ENCODE data around the gene TRIM69. TPM values are rescaled to one million over a fixed set of nuclear protein-coding genes. Genes with fewer than 3 reads are reported as not detected.

The TRIM69 gene
- total and polyA plus RNA-seq, 2 of the 8 experiments (the other 6 are each of a cell fraction or from before 2014, with no cell fraction given): 4.3 to 6.2 TPM

GRCh38 chr15:44812029-44812517 is 75.7 kb downstream of the TRIM69 start:
- no peak overlapping the region for H2BK12ac ChIP-seq (ENCODE audit: low read depth, low read length)
- no peaks in the 10 kb centered on the region for H3K4me1 ChIP-seq (replicated peaks in 1 of 4; ENCODE audit: control insufficient read depth in 3 of 4, insufficient read depth in 4 of 4, low read length in 3 of 4)
- H3K36me3 ChIP-seq (ENCODE audit: control insufficient read depth in 2 of 4, insufficient read depth in 4 of 4, low read length in 3 of 4): no peaks in the 10 kb centered on the region
- H3K9ac ChIP-seq (replicated peaks in 1 of 4; ENCODE audit: extremely low read depth in 1 of 4, low read depth in 3 of 4, low read length in 3 of 4): no peak overlapping the region
- peak overlapping the region; percentile 8; the same call in 1 of the 2 replicates for H2AFZ ChIP-seq (ENCODE audit: low read length)
- H3K14ac ChIP-seq (ENCODE audit: insufficient read length): no peak overlapping the region
- H3K9me3 ChIP-seq (ENCODE audit: insufficient read depth in 2 of 2, low read depth in 1 of 2, low read length in 1 of 2): no peaks in the 10 kb centered on the region
- H2BK15ac ChIP-seq (ENCODE audit: low read length): no peak overlapping the region
- no peak for FAIRE-seq
- no peaks in the 10 kb centered on the region for H3K79me1 ChIP-seq (ENCODE audit: low read depth, low read length)
- no peak overlapping the region for H3K56ac ChIP-seq (replicated peaks; ENCODE audit: insufficient read length, low read depth, low read length)
- H4K20me1 ChIP-seq (replicated peaks in 1 of 2; ENCODE audit: control insufficient read depth in 1 of 2, insufficient read depth in 2 of 2, low read length in 2 of 2): no peaks in the 10 kb centered on the region
- WGBS, 2 experiments (ENCODE audit: extremely low coverage in 1 of 2, insufficient coverage in 1 of 2, insufficient read length in 1 of 2, insufficient replicate concordance in 2 of 2, low coverage in 1 of 2, low lambda C conversion rate in 2 of 2, missing lambda C conversion rate in 1 of 2): 82% methylated on average over 5 of the region's 5 CpGs; no CpG with 5 or more reads in 1 of the 2 experiments
- no peak overlapping the region for H2BK5ac ChIP-seq (ENCODE audit: low read depth, low read length)
- ChIA-PET CTCF (ENCODE audit: partially characterized antibody) (interaction anchor here (1.2 to 1.4 kb wide), 2 partner anchors 41 to 367 kb away, joined by 3 to 4 read pairs; no protein-coding TSS in a partner anchor), POLR2A (ENCODE audit: partially characterized antibody) (no interaction called here)
- H3K79me2 ChIP-seq (ENCODE audit: control insufficient read depth in 1 of 2, insufficient read depth in 2 of 2, low read length in 2 of 2): no peaks in the 10 kb centered on the region
- H3K27ac ChIP-seq (ENCODE audit: low read depth, low read length): no peak overlapping the region
- H3K23me2 ChIP-seq (ENCODE audit: low read depth, low read length): no peaks in the 10 kb centered on the region
- no peaks in the 10 kb centered on the region for H3K27me3 ChIP-seq (replicated peaks in 1 of 4; ENCODE audit: control insufficient read depth in 3 of 4, extremely low read depth in 1 of 4, insufficient read depth in 3 of 4, low read length in 3 of 4)
- no peak overlapping the region for H3K4me3 ChIP-seq (ENCODE audit: extremely low read depth in 1 of 4, insufficient read depth in 2 of 4, low read depth in 3 of 4, low read length in 4 of 4)
- no peak overlapping the region for H4K8ac ChIP-seq (ENCODE audit: extremely low read depth, insufficient read depth, low read length)
- no peak overlapping the region for H4K5ac ChIP-seq (ENCODE audit: insufficient read length, low read depth, low read length)
- H2BK20ac ChIP-seq (ENCODE audit: low read length): no peak overlapping the region
- H4K91ac ChIP-seq (replicated peaks; ENCODE audit: insufficient read length, low read length): no peak overlapping the region
- no peak overlapping the region for H3K18ac ChIP-seq (ENCODE audit: extremely low read depth, low read length)
- no peak for DNase-seq (ENCODE audit: low read depth in 1 of 2, low spot score in 2 of 2)
- no peak overlapping the region for H2BK120ac ChIP-seq (replicated peaks; ENCODE audit: low read depth, low read length)
- TF ChIP-seq SP2 (IDR thresholded peaks at IDR 0.05; ENCODE audit: low read length) (no peak), CEBPB (IDR thresholded peaks at IDR 0.05; ENCODE audit: low read depth, low read length) (no peak), KDM5A (IDR thresholded peaks at IDR 0.05; ENCODE audit: low read length) (no peak), SRF (IDR thresholded peaks at IDR 0.05; ENCODE audit: low read depth, low read length) (no peak), POLR2AphosphoS5 (IDR thresholded peaks at IDR 0.05; ENCODE audit: low read depth, low read length) (no peak), TAF1 (IDR thresholded peaks at IDR 0.05; ENCODE audit: low read depth, low read length) (no peak)
- H3K23ac ChIP-seq (ENCODE audit: insufficient read length): no peak overlapping the region
- H3K4me2 ChIP-seq (ENCODE audit: insufficient read depth in 1 of 2, low read depth in 2 of 2, low read length in 2 of 2): no peak overlapping the region
- no peak overlapping the region for H2AK5ac ChIP-seq (ENCODE audit: low read depth, low read length)
- H3K4ac ChIP-seq (replicated peaks; ENCODE audit: insufficient read length, low read depth, low read length): no peak overlapping the region

All from H1 (cell line).